ENCODE measurements around the gene WTIP.
"Not testable (repeated sequence)": the region's sequence is repeated elsewhere in the genome, so short reads cannot be mapped to it uniquely, and the experiment has no call there.

Gene WTIP

GRCh38 chr19:34480971-34481841 is at the start of gene WTIP:
Gene WTIP, plus strand, starts transcription at chr19:34481758. Its CDS starts 217 bp downstream, at chr19:34481975.
- DNase-seq (ENCODE audit: low read depth): peak; percentile 95

GRCh38 chr19:34432797-34433196 is 48.8 kb upstream of the WTIP start:
- DNase-seq (ENCODE audit: low read depth): peak; percentile 44

GRCh38 chr19:34436716-34437115 is 44.8 kb upstream of the WTIP start:
- DNase-seq (ENCODE audit: low read depth): no peak

- no peak for DNase-seq (ENCODE audit: low read depth)
Observed at GRCh38 chr19:34448191-34448590, 33.4 kb upstream of the WTIP start.

GRCh38 chr19:34452723-34453122 is 28.8 kb upstream of the WTIP start:
- DNase-seq (ENCODE audit: low read depth): peak; percentile 53

- no peak for DNase-seq (ENCODE audit: low read depth)
Observed at GRCh38 chr19:34454091-34454490, 27.5 kb upstream of the WTIP start.

GRCh38 chr19:34454685-34455084 is 26.9 kb upstream of the WTIP start:
- DNase-seq (ENCODE audit: low read depth): no peak

GRCh38 chr19:34455783-34456480 is 25.6 kb upstream of the WTIP start:
- DNase-seq (ENCODE audit: low read depth): not testable (repeated sequence)

- no peak for DNase-seq (ENCODE audit: low read depth)
Observed at GRCh38 chr19:34457446-34457845, 24.1 kb upstream of the WTIP start.

GRCh38 chr19:34458677-34459076 is 22.9 kb upstream of the WTIP start:
- no peak for DNase-seq (ENCODE audit: low read depth)

GRCh38 chr19:34459614-34460013 is 21.9 kb upstream of the WTIP start:
- no peak for DNase-seq (ENCODE audit: low read depth)

- peak; percentile 88 for DNase-seq (ENCODE audit: low read depth)
Observed at GRCh38 chr19:34461375-34462100, 20.0 kb upstream of the WTIP start.

GRCh38 chr19:34464785-34465184 is 16.8 kb upstream of the WTIP start:
- DNase-seq (ENCODE audit: low read depth): not testable (repeated sequence)

GRCh38 chr19:34468409-34468808 is 13.1 kb upstream of the WTIP start:
- DNase-seq (ENCODE audit: low read depth): no peak

- not testable (repeated sequence) for DNase-seq (ENCODE audit: low read depth)
Observed at GRCh38 chr19:34469026-34469425, 12.5 kb upstream of the WTIP start.

- DNase-seq (ENCODE audit: low read depth): no peak
Observed at GRCh38 chr19:34471906-34472700, 9.5 kb upstream of the WTIP start.

- no peak for DNase-seq (ENCODE audit: low read depth)
Observed at GRCh38 chr19:34474233-34474989, 7.1 kb upstream of the WTIP start.

- peak; percentile 82 for DNase-seq (ENCODE audit: low read depth)
Observed at GRCh38 chr19:34475026-34475974, 6.3 kb upstream of the WTIP start.

- DNase-seq (ENCODE audit: low read depth): peak; percentile 26
Observed at GRCh38 chr19:34475975-34476594, 5.5 kb upstream of the WTIP start.

Data from fibroblast of gingiva (primary cell).